Trophoblast cell (in vitro differentiated cells and primary cell): ENCODE results near the gene RAB3C.

Experiments
- DNase-seq, 2 donors: peaks; one replicate each; pipeline ENCODE4 v3.0.0-alpha.2; 2016
- H2AFZ ChIP-seq: 2 replicates; pipeline ENCODE4 v1.6.1; 2013; ENCODE audit warnings: low read length, moderate library complexity, mild to moderate bottlenecking; ENCODE audit not compliant: insufficient read depth, poor library complexity
- H2AK5ac ChIP-seq: 2 replicates; pipeline ENCODE4 v1.6.1; 2013; ENCODE audit warnings: mild to moderate bottlenecking, low read length
- H2BK120ac ChIP-seq: 2 replicates; pipeline ENCODE4 v1.6.1; 2013; ENCODE audit warnings: low read length, mild to moderate bottlenecking, moderate library complexity; ENCODE audit not compliant: insufficient read depth, poor library complexity
- H2BK12ac ChIP-seq: 2 replicates; pipeline ENCODE4 v1.6.1; 2013; ENCODE audit warnings: mild to moderate bottlenecking, low read length, moderate library complexity
- H2BK5ac ChIP-seq: 2 replicates; pipeline ENCODE4 v1.6.1; 2013; ENCODE audit warnings: low read length, low read depth, moderate library complexity, mild to moderate bottlenecking; ENCODE audit not compliant: poor library complexity
- H3K14ac ChIP-seq: 2 replicates; pipeline ENCODE4 v1.6.1; 2013; ENCODE audit warnings: mild to moderate bottlenecking, low read length
- H3K18ac ChIP-seq: 2 replicates; pipeline ENCODE4 v1.6.1; 2013; ENCODE audit warnings: mild to moderate bottlenecking, low read length
- H3K23ac ChIP-seq: 2 replicates; pipeline ENCODE4 v1.6.1; 2013; ENCODE audit warnings: low read length
- H3K27ac ChIP-seq: 2 replicates; pipeline ENCODE4 v1.5.1; 2013; ENCODE audit warnings: low read depth, mild to moderate bottlenecking, inconsistent platforms, low read length, moderate library complexity
- H3K27me3 ChIP-seq: 2 replicates; pipeline ENCODE4 v1.6.1; 2013; ENCODE audit warnings: inconsistent platforms, mild to moderate bottlenecking, low read length, moderate library complexity; ENCODE audit not compliant: insufficient read depth
- H3K36me3 ChIP-seq, 2 experiments: 1 replicate in 1 of 2; 2 replicates in 1 of 2; pipeline ENCODE4 v1.6.1; 2013; ENCODE audit warnings: low read length in 2 of 2, mild to moderate bottlenecking in 2 of 2, moderate library complexity in 1 of 2; ENCODE audit not compliant: insufficient read depth in 2 of 2, control insufficient read depth in 1 of 2
- H3K4ac ChIP-seq: 2 replicates; pipeline ENCODE4 v1.6.1; 2013; ENCODE audit warnings: low read depth, mild to moderate bottlenecking, low read length, moderate library complexity
- H3K4me1 ChIP-seq, 2 experiments: 1 replicate in 1 of 2; 2 replicates in 1 of 2; pipeline ENCODE4 v1.6.1; 2013; ENCODE audit warnings: low read length in 2 of 2, mild to moderate bottlenecking in 2 of 2, moderate library complexity in 1 of 2; ENCODE audit not compliant: insufficient read depth in 2 of 2, control insufficient read depth in 1 of 2
- H3K4me2 ChIP-seq: 2 replicates; pipeline ENCODE4 v1.6.1; 2013; ENCODE audit warnings: inconsistent platforms, mild to moderate bottlenecking, low read length, moderate library complexity
- H3K4me3 ChIP-seq: 2 replicates; pipeline ENCODE4 v1.5.1; 2013; ENCODE audit warnings: mild to moderate bottlenecking, low read depth, low read length, inconsistent platforms
- H3K79me1 ChIP-seq: one replicate; pipeline ENCODE4 v1.6.1; 2013; ENCODE audit warnings: low read length
- H3K79me2 ChIP-seq: 2 replicates; pipeline ENCODE4 v1.6.1; 2013; ENCODE audit warnings: low read length, mild to moderate bottlenecking; ENCODE audit not compliant: control insufficient read depth, insufficient read depth, poor library complexity
- H3K9ac ChIP-seq: 2 replicates; pipeline ENCODE4 v1.6.1; 2013; ENCODE audit warnings: mild to moderate bottlenecking, low read length
- H3K9me3 ChIP-seq: 2 replicates; pipeline ENCODE4 v1.6.1; 2013; ENCODE audit warnings: low read depth, mild to moderate bottlenecking, control low read depth, inconsistent platforms, low read length; ENCODE audit not compliant: insufficient read depth
- H4K12ac ChIP-seq: 2 replicates; pipeline ENCODE4 v1.6.1; 2013; ENCODE audit warnings: low read depth, mild to moderate bottlenecking, low read length, moderate library complexity
- H4K8ac ChIP-seq: 2 replicates; pipeline ENCODE4 v1.6.1; 2013; ENCODE audit warnings: low read depth, mild to moderate bottlenecking, low read length, moderate library complexity
- H4K91ac ChIP-seq: one replicate; pipeline ENCODE4 v1.6.1; 2013; ENCODE audit warnings: low read depth, mild to moderate bottlenecking, low read length, moderate library complexity
- WGBS: extraction: QIAGEN DNeasy Blood & Tissue Kit; methylation state at CpG from one replicate; pipeline ENCODE4 v1.1.7; 2013; ENCODE audit warnings: missing lambda C conversion rate; ENCODE audit not compliant: insufficient read length, insufficient coverage; ENCODE audit errors: extremely low coverage; 5-methylcytosine and 5-hydroxymethylcytosine counted together

RAB3C gene

GRCh38 chr5:58771796-58772195 is 188.9 kb downstream of the RAB3C start:
- no peaks in the 10 kb centered on the region for H3K36me3 ChIP-seq
- H3K23ac ChIP-seq = no peak overlapping the region
- WGBS = no CpG with 5 or more reads among the region's 2 CpGs
- no peak overlapping the region for H4K12ac ChIP-seq
- no peaks in the 10 kb centered on the region for H3K27me3 ChIP-seq
- H4K8ac ChIP-seq = no peak overlapping the region
- no peak overlapping the region for H2AFZ ChIP-seq
- no peak overlapping the region for H3K4ac ChIP-seq
- no peak overlapping the region for H3K18ac ChIP-seq
- no peak overlapping the region for H3K9ac ChIP-seq
- H4K91ac ChIP-seq = no peak overlapping the region
- no peaks in the 10 kb centered on the region for H3K9me3 ChIP-seq
- H3K4me1 ChIP-seq = no peaks in the 10 kb centered on the region
- no peak for DNase-seq
- no peak overlapping the region for H3K4me2 ChIP-seq
- no peak overlapping the region for H3K14ac ChIP-seq
- H3K79me1 ChIP-seq = no peaks in the 10 kb centered on the region
- H3K27ac ChIP-seq = no peak overlapping the region
- H2BK12ac ChIP-seq = no peak overlapping the region
- H3K4me3 ChIP-seq = no peak overlapping the region
- no peak overlapping the region for H2BK120ac ChIP-seq
- H3K79me2 ChIP-seq = no peaks in the 10 kb centered on the region
- H2AK5ac ChIP-seq = no peak overlapping the region
- H2BK5ac ChIP-seq = no peak overlapping the region

GRCh38 chr5:58773744-58774441 is 191.0 kb downstream of the RAB3C start:
- Histone ChIP-seq H4K12ac (no peak overlapping the region), H3K27ac (no peak overlapping the region), H3K4me3 (no peak overlapping the region), H3K4ac (no peak overlapping the region), H3K79me1 (no peaks in the 10 kb centered on the region), H3K4me1 (no peaks in the 10 kb centered on the region), H3K23ac (no peak overlapping the region), H4K91ac (no peak overlapping the region), H3K9me3 (no peaks in the 10 kb centered on the region), H3K79me2 (no peaks in the 10 kb centered on the region), H3K36me3 (no peaks in the 10 kb centered on the region), H4K8ac (no peak overlapping the region), H2AFZ (no peak overlapping the region), H3K18ac (no peak overlapping the region), H3K9ac (no peak overlapping the region), H3K14ac (no peak overlapping the region), H2BK12ac (no peak overlapping the region), H2AK5ac (no peak overlapping the region), H3K4me2 (no peak overlapping the region), H3K27me3 (no peaks in the 10 kb centered on the region), H2BK120ac (no peak overlapping the region), H2BK5ac (no peak overlapping the region)
- DNase-seq = no peak
- no CpG with 5 or more reads among the region's 2 CpGs for WGBS

- Histone ChIP-seq H2AK5ac (no peak overlapping the region), H3K79me1 (no peaks in the 10 kb centered on the region), H2BK5ac (no peak overlapping the region), H3K36me3 (no peaks in the 10 kb centered on the region), H3K23ac (no peak overlapping the region), H3K9ac (no peak overlapping the region), H3K9me3 (no peaks in the 10 kb centered on the region), H4K8ac (no peak overlapping the region), H3K4ac (no peak overlapping the region), H3K14ac (no peak overlapping the region), H2AFZ (no peak overlapping the region), H3K27me3 (no peaks in the 10 kb centered on the region), H3K4me1 (no peaks in the 10 kb centered on the region), H4K91ac (no peak overlapping the region), H4K12ac (no peak overlapping the region), H3K4me2 (no peak overlapping the region), H2BK120ac (no peak overlapping the region), H3K4me3 (no peak overlapping the region), H3K79me2 (no peaks in the 10 kb centered on the region), H3K18ac (no peak overlapping the region), H2BK12ac (no peak overlapping the region), H3K27ac (no peak overlapping the region)
- DNase-seq = no peak
- WGBS = no CpG with 5 or more reads among the region's 2 CpGs
Measured at GRCh38 chr5:58774937-58775336, 192.1 kb downstream of the RAB3C start.

GRCh38 chr5:58775701-58776262 is 192.9 kb downstream of the RAB3C start:
- Histone ChIP-seq H3K4me2 (no peak overlapping the region), H3K36me3 (no peaks in the 10 kb centered on the region), H2BK5ac (no peak overlapping the region), H3K79me2 (no peaks in the 10 kb centered on the region), H3K9ac (no peak overlapping the region), H2AK5ac (no peak overlapping the region), H4K91ac (no peak overlapping the region), H3K4me3 (no peak overlapping the region), H3K79me1 (no peaks in the 10 kb centered on the region), H4K12ac (no peak overlapping the region), H3K27me3 (no peaks in the 10 kb centered on the region), H3K27ac (no peak overlapping the region), H3K18ac (no peak overlapping the region), H3K9me3 (no peaks in the 10 kb centered on the region), H2AFZ (no peak overlapping the region), H3K4me1 (no peaks in the 10 kb centered on the region), H2BK12ac (no peak overlapping the region), H3K4ac (no peak overlapping the region), H2BK120ac (no peak overlapping the region), H4K8ac (no peak overlapping the region), H3K14ac (no peak overlapping the region), H3K23ac (no peak overlapping the region)
- DNase-seq = peak; percentile 2 to 16
- WGBS = no CpG with 5 or more reads among the region's 2 CpGs
